Esophagus squamous epithelium (tissue), 4 donors: ENCODE data around the gene EFNA1.

Experiments
- CTCF ChIP-seq, 6 experiments: fragments of 450-650 bp in 4 of 6; fragments of 200-600 bp in 2 of 6; sonication (generic) in 2 of 6; IDR thresholded peaks; one replicate each; pipeline ENCODE4 v1.5.1; 2016 to 2019; ENCODE audit warnings: antibody characterized with exemption in 6 of 6, mild to moderate bottlenecking in 4 of 6, moderate library complexity in 4 of 6
- POLR2A ChIP-seq, 4 donors: fragments of 450-650 bp; IDR thresholded peaks; one replicate each; pipeline ENCODE4 v1.6.1; 2017; ENCODE audit warnings: antibody characterized with exemption in 4 of 4, mild to moderate bottlenecking in 4 of 4, moderate library complexity in 3 of 4

GRCh38 chr1:155079210-155079486, 48.5 kb upstream of the EFNA1 start:
- TF ChIP-seq CTCF (IDR thresholded peaks at IDR 0.05) = no peak
- no peak for TF ChIP-seq POLR2A (IDR thresholded peaks at IDR 0.05)
